Right cardiac atrium (tissue), 5 donors: ENCODE measurements around the gene GAB4. TPM values are rescaled to one million over a fixed set of nuclear protein-coding genes. Genes with fewer than 3 reads are reported as not detected.

Source experiments
- polyA plus RNA-seq: library from polyadenylated mRNA; stranded (reverse); fragments of 200-250 nt; gene quantifications from one replicate; pipeline ENCODE4 v1.2.3, GENCODE V29; 2013
- total RNA-seq, 4 donors: library from RNA; stranded (reverse); fragmentation: NEBNext Ultra II Directional; extraction: Animal tissue kit (Norgen Biotek cat#: 25700); gene quantifications; one replicate each; pipeline ENCODE4 v1.2.1, GENCODE V29; 2021
- donor health status: healthy with polysubstance abuse.
- donor health status: DM: no; HTN: yes; CAD: no.
- donor health status: DM: no; HTN: no; CAD: no.
- donor health status: DM: no; HTN: yes; CAD: no; lungs with severe emphysema.
- donor health status: DM: yes; HTN: yes; CAD: no.

The GAB4 gene
- total and polyA plus RNA-seq, 5 donors: not detected

Other genes starting within 250 kb of the GAB4 start
- gene XKR3, start 182.8 kb downstream of the GAB4 start, total RNA-seq: not detected
- gene XKR3, start 182.8 kb downstream of the GAB4 start, polyA plus RNA-seq: not detected
- 10 to 100 TPM in 3 of 4 donors, 1 to 10 TPM in 1; 8.7 to 13.4 (median 12.6) TPM for gene IL17RA, start 76.8 kb upstream of the GAB4 start, total RNA-seq
- gene IL17RA, start 76.8 kb upstream of the GAB4 start, polyA plus RNA-seq: 4.6 TPM
- 1 to 10 TPM in 3 of 4 donors, under 1 TPM in 1; 0.56 to 1.9 (median 1.1) TPM for gene TMEM121B, start 113.1 kb upstream of the GAB4 start, total RNA-seq
- gene TMEM121B, start 113.1 kb upstream of the GAB4 start, polyA plus RNA-seq: 0.68 TPM
- 10 to 100 TPM; 28.2 to 41.2 (median 35.9) TPM for gene HDHD5, start 151.1 kb upstream of the GAB4 start, total RNA-seq
- 37.9 TPM for gene HDHD5, start 151.1 kb upstream of the GAB4 start, polyA plus RNA-seq
- 10 to 100 TPM; 20.1 to 51.6 (median 34.8) TPM for gene ADA2, start 211.2 kb upstream of the GAB4 start, total RNA-seq
- 25.4 TPM for gene ADA2, start 211.2 kb upstream of the GAB4 start, polyA plus RNA-seq